DND-41 (cell line): ENCODE measurements around the gene LCN2.
"Not testable (repeated sequence)": the region's sequence is repeated elsewhere in the genome, so short reads cannot be mapped to it uniquely, and the experiment has no call there.

Experiments used
- EZH2 ChIP-seq: IDR thresholded peaks from 3 replicates; pipeline ENCODE4 v1.6.1; 2012; ENCODE audit warnings: borderline replicate concordance, low read depth, mild to moderate bottlenecking, moderate library complexity, low read length, inconsistent platforms; ENCODE audit not compliant: severe bottlenecking
- TF ChIP-seq, protein P1 (sequence below): IDR thresholded peaks from 2 replicates; pipeline ENCODE4 v1.5.1; 2012; ENCODE audit warnings: borderline replicate concordance, low read length, moderate library complexity, mild to moderate bottlenecking; ENCODE audit not compliant: poor library complexity, severe bottlenecking; ENCODE audit errors: extremely low read depth

DNA sequence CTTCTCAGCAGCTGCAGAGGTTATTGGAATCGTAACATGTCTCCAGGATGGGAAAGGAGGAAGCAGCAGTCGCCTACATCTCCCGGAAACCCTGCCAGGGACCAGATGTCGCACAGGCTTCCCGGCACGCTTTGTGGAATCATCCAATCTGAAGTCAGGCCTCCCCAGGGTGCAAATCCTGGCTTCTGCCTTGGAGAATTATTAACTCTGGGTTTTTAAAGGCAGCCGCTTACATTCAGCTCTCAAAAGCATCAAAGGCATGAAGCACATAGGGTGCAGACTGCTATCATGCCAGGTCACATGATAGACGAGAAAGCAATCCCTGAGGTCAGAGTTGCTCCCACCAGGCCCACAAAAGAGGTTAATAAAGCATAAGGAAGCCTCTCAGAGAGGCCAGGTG, 17.1 kb upstream of the LCN2 start:
- TF ChIP-seq, protein P1, sequence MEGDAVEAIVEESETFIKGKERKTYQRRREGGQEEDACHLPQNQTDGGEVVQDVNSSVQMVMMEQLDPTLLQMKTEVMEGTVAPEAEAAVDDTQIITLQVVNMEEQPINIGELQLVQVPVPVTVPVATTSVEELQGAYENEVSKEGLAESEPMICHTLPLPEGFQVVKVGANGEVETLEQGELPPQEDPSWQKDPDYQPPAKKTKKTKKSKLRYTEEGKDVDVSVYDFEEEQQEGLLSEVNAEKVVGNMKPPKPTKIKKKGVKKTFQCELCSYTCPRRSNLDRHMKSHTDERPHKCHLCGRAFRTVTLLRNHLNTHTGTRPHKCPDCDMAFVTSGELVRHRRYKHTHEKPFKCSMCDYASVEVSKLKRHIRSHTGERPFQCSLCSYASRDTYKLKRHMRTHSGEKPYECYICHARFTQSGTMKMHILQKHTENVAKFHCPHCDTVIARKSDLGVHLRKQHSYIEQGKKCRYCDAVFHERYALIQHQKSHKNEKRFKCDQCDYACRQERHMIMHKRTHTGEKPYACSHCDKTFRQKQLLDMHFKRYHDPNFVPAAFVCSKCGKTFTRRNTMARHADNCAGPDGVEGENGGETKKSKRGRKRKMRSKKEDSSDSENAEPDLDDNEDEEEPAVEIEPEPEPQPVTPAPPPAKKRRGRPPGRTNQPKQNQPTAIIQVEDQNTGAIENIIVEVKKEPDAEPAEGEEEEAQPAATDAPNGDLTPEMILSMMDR: not testable (repeated sequence)
- TF ChIP-seq EZH2: not testable (repeated sequence)
